NOMO-1 treated with DMSO at 0.1 percent for 48 hours (cell line): ENCODE data around the gene IL13RA1.
"Not testable (repeated sequence)": the region's sequence is repeated elsewhere in the genome, so short reads cannot be mapped to it uniquely, and the experiment has no call there.

ENCODE experiments used
- DNase-seq: peaks from one replicate; lab custom pipeline; 2025; ENCODE audit not compliant: unreplicated experiment; lab: John Stamatoyannopoulos, UW

IL13RA1 gene

GRCh38 chrX:118726887-118727685, at the start of gene IL13RA1:
IL13RA1 (plus strand) TSS chrX:118727606; CDS start chrX:118727639, 33 bp downstream.
- peak; percentile 33 for DNase-seq

- DNase-seq = no peak
Observed at GRCh38 chrX:118679290-118679689, 48.1 kb upstream of the IL13RA1 start.

GRCh38 chrX:118682258-118683014, 45.0 kb upstream of the IL13RA1 start:
- no peak for DNase-seq

- no peak for DNase-seq
Observed at GRCh38 chrX:118685393-118685792, 42.0 kb upstream of the IL13RA1 start.

- DNase-seq = no peak
Observed at GRCh38 chrX:118688935-118689334, 38.5 kb upstream of the IL13RA1 start.

- DNase-seq = no peak
Observed at GRCh38 chrX:118693843-118694242, 33.6 kb upstream of the IL13RA1 start.

- peak; percentile 44 for DNase-seq
Observed at GRCh38 chrX:118694638-118695037, 32.8 kb upstream of the IL13RA1 start.

GRCh38 chrX:118698516-118699170, 28.8 kb upstream of the IL13RA1 start:
- peak; percentile 86 for DNase-seq

- no peak for DNase-seq
Observed at GRCh38 chrX:118702741-118703140, 24.7 kb upstream of the IL13RA1 start.

GRCh38 chrX:118706681-118707080, 20.7 kb upstream of the IL13RA1 start:
- DNase-seq = peak; percentile 3

- DNase-seq = peak; percentile 18
Observed at GRCh38 chrX:118714521-118714920, 12.9 kb upstream of the IL13RA1 start.

GRCh38 chrX:118715917-118716316, 11.5 kb upstream of the IL13RA1 start:
- DNase-seq = peak; percentile 7

- not testable (repeated sequence) for DNase-seq
Observed at GRCh38 chrX:118716833-118717232, 10.6 kb upstream of the IL13RA1 start.

GRCh38 chrX:118717678-118718391, 9.6 kb upstream of the IL13RA1 start:
- peak; percentile 90 for DNase-seq

- peak; percentile 99 for DNase-seq
Observed at GRCh38 chrX:118718737-118719136, 8.7 kb upstream of the IL13RA1 start.

- DNase-seq = no peak
Observed at GRCh38 chrX:118720058-118720707, 7.2 kb upstream of the IL13RA1 start.

GRCh38 chrX:118723376-118723775, 4.0 kb upstream of the IL13RA1 start:
- peak; percentile 1 for DNase-seq

GRCh38 chrX:118724365-118724764, 3.0 kb upstream of the IL13RA1 start:
- DNase-seq = peak; percentile 27

GRCh38 chrX:118724775-118725174, 2.6 kb upstream of the IL13RA1 start:
- DNase-seq = peak; percentile 54

- no peak for DNase-seq
Observed at GRCh38 chrX:118726396-118726795, 1.0 kb upstream of the IL13RA1 start.
